Mesenchymal stem cell (in vitro differentiated cells and primary cell): Measurements from ENCODE around the gene SLC12A4.
"Not testable (repeated sequence)": the region's sequence is repeated elsewhere in the genome, so short reads cannot be mapped to it uniquely, and the experiment has no call there.

ENCODE experiments used
- DNase-seq: peaks from one replicate; pipeline ENCODE4 v3.0.0-alpha.2; 2013
- H2AFZ ChIP-seq: one replicate; pipeline ENCODE4 v1.6.1; 2013; ENCODE audit warnings: low read depth, mild to moderate bottlenecking, control low read depth, inconsistent platforms, low read length, moderate library complexity
- H2AK5ac ChIP-seq: 2 replicates; pipeline ENCODE4 v1.6.1; 2013; ENCODE audit warnings: low read length, moderate library complexity, mild to moderate bottlenecking, inconsistent platforms; ENCODE audit not compliant: severe bottlenecking
- H2BK120ac ChIP-seq: one replicate; pipeline ENCODE4 v1.6.1; 2013; ENCODE audit warnings: low read depth, mild to moderate bottlenecking, inconsistent platforms, low read length, moderate library complexity
- H2BK12ac ChIP-seq, 2 experiments: one replicate each; pipeline ENCODE4 v1.6.1; 2013; ENCODE audit warnings: inconsistent platforms in 2 of 2, low read length in 2 of 2, mild to moderate bottlenecking in 2 of 2, moderate library complexity in 2 of 2, control low read depth in 1 of 2
- H2BK15ac ChIP-seq: one replicate; pipeline ENCODE4 v1.6.1; 2013; ENCODE audit warnings: mild to moderate bottlenecking, low read depth, inconsistent platforms; ENCODE audit not compliant: poor library complexity, severe bottlenecking
- H2BK5ac ChIP-seq: 2 replicates; pipeline ENCODE4 v1.6.1; 2013; ENCODE audit warnings: low read depth, mild to moderate bottlenecking, low read length, control low read depth, inconsistent platforms; ENCODE audit not compliant: poor library complexity, severe bottlenecking
- H3K14ac ChIP-seq, 2 experiments: one replicate each; pipeline ENCODE4 v1.6.1; 2013; ENCODE audit warnings: inconsistent platforms in 2 of 2, low read length in 2 of 2, control low read depth in 1 of 2, mild to moderate bottlenecking in 1 of 2, moderate library complexity in 1 of 2
- H3K18ac ChIP-seq, 2 experiments: one replicate each; pipeline ENCODE4 v1.6.1; 2013; ENCODE audit warnings: inconsistent platforms in 2 of 2, low read length in 2 of 2, control low read depth in 1 of 2, low read depth in 1 of 2, mild to moderate bottlenecking in 1 of 2
- H3K23ac ChIP-seq, 2 experiments: one replicate each; pipeline ENCODE4 v1.6.1; 2013; ENCODE audit warnings: inconsistent platforms in 2 of 2, low read length in 2 of 2, mild to moderate bottlenecking in 2 of 2, moderate library complexity in 2 of 2, control low read depth in 1 of 2
- H3K27ac ChIP-seq: 2 replicates; pipeline ENCODE4 v1.5.1; 2013; ENCODE audit warnings: mild to moderate bottlenecking, moderate library complexity, low read length, control low read depth, inconsistent platforms; ENCODE audit not compliant: poor library complexity, severe bottlenecking
- H3K27me3 ChIP-seq, 2 experiments: 2 replicates each; pipeline versions ENCODE4 v1.6.1 to v1.7.0; 2013; ENCODE audit warnings: low read length in 2 of 2, mild to moderate bottlenecking in 2 of 2, moderate library complexity in 2 of 2, control low read depth in 1 of 2, inconsistent platforms in 1 of 2; ENCODE audit not compliant: control insufficient read depth in 1 of 2, insufficient read depth in 1 of 2
- H3K36me3 ChIP-seq, 2 experiments: 2 replicates each; pipeline versions ENCODE4 v1.6.1 to v1.7.0; 2013; ENCODE audit warnings: low read length in 2 of 2, control low read depth in 1 of 2, inconsistent platforms in 1 of 2, low read depth in 1 of 2, mild to moderate bottlenecking in 1 of 2; ENCODE audit not compliant: insufficient read depth in 2 of 2, control insufficient read depth in 1 of 2
- H3K4ac ChIP-seq, 2 experiments: one replicate each; pipeline ENCODE4 v1.6.1; 2013; ENCODE audit warnings: inconsistent platforms in 2 of 2, low read length in 2 of 2, mild to moderate bottlenecking in 2 of 2, moderate library complexity in 2 of 2, control low read depth in 1 of 2, low read depth in 1 of 2
- H3K4me1 ChIP-seq: 2 replicates; pipeline ENCODE4 v1.6.1; 2013; ENCODE audit warnings: low read depth, low read length, control low read depth; ENCODE audit not compliant: control insufficient read depth, insufficient read depth
- H3K4me2 ChIP-seq: 2 replicates; pipeline ENCODE4 v1.6.1; 2013; ENCODE audit warnings: low read length, mild to moderate bottlenecking, inconsistent platforms; ENCODE audit not compliant: poor library complexity, severe bottlenecking
- H3K4me3 ChIP-seq, 2 experiments: 2 replicates each; pipeline versions ENCODE4 v1.5.1 to v1.7.0; 2013; ENCODE audit warnings: low read length in 2 of 2, mild to moderate bottlenecking in 2 of 2, control low read depth in 1 of 2, low read depth in 1 of 2; ENCODE audit not compliant: insufficient read depth in 1 of 2
- H3K79me1 ChIP-seq: replicated peaks from 2 replicates; pipeline ENCODE4 v1.6.1; 2013; ENCODE audit warnings: mild to moderate bottlenecking, control low read depth, low read length, inconsistent platforms; ENCODE audit not compliant: poor library complexity, severe bottlenecking
- H3K9ac ChIP-seq: 2 replicates; pipeline ENCODE4 v1.7.0; 2013; ENCODE audit warnings: mild to moderate bottlenecking, low read length, moderate library complexity
- H3K9me3 ChIP-seq: 2 replicates; pipeline ENCODE4 v1.7.0; 2013; ENCODE audit warnings: mild to moderate bottlenecking, low read length; ENCODE audit not compliant: control insufficient read depth
- H4K8ac ChIP-seq: one replicate; pipeline ENCODE4 v1.6.1; 2013; ENCODE audit warnings: inconsistent platforms, mild to moderate bottlenecking, low read length, moderate library complexity
- H4K91ac ChIP-seq: one replicate; pipeline ENCODE4 v1.6.1; 2013; ENCODE audit warnings: mild to moderate bottlenecking, low read length, inconsistent platforms
- WGBS: methylation state at CpG from one replicate; pipeline ENCODE4 v1.1.7; 2013; ENCODE audit warnings: mixed read lengths; 5-methylcytosine and 5-hydroxymethylcytosine counted together

Gene SLC12A4

DNA sequence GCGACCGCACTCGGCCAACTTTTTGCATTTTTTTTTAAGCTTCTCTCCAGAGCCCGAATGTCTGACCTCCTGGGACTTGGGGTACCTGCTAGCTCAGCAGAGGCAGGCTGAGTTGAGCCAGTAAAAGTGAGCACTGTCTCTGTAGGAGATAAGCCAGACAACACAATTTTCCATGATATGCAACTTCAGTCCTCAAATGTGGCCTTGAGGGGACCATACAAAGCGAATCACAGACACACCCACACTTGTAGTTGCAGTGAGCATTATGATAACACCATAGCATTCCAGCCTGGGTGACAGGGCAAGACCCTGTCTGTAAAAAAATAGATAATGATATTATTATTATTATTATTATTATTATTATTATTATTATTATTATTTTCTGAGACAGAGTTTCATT, 28.2 kb upstream of the SLC12A4 start:
- H4K8ac ChIP-seq: no peak overlapping the region
- H3K4me3 ChIP-seq: no peak overlapping the region
- H3K79me1 ChIP-seq: no peaks in the 10 kb centered on the region
- no peak overlapping the region for H3K4me2 ChIP-seq
- H4K91ac ChIP-seq: no peak overlapping the region
- WGBS: 96% methylated on average over 5 of the region's 5 CpGs
- no peak overlapping the region for H2BK5ac ChIP-seq
- H3K36me3 ChIP-seq: no peaks in the 10 kb centered on the region
- no peak overlapping the region for H3K14ac ChIP-seq
- H3K18ac ChIP-seq: no peak overlapping the region
- H2BK120ac ChIP-seq: no peak overlapping the region
- peaks cover 4 to 9% of the 10 kb centered on the region in 2 experiments for H3K27me3 ChIP-seq
- no peak for DNase-seq
- no peak overlapping the region for H2AK5ac ChIP-seq
- no peak overlapping the region for H3K23ac ChIP-seq
- H3K9me3 ChIP-seq: no peaks in the 10 kb centered on the region
- H3K4me1 ChIP-seq: peaks cover 7% of the 10 kb centered on the region
- H3K9ac ChIP-seq: no peak overlapping the region
- H3K4ac ChIP-seq: no peak overlapping the region
- no peak overlapping the region for H2AFZ ChIP-seq
- no peak overlapping the region for H2BK12ac ChIP-seq
- no peak overlapping the region for H3K27ac ChIP-seq
- H2BK15ac ChIP-seq: no peak overlapping the region

DNA sequence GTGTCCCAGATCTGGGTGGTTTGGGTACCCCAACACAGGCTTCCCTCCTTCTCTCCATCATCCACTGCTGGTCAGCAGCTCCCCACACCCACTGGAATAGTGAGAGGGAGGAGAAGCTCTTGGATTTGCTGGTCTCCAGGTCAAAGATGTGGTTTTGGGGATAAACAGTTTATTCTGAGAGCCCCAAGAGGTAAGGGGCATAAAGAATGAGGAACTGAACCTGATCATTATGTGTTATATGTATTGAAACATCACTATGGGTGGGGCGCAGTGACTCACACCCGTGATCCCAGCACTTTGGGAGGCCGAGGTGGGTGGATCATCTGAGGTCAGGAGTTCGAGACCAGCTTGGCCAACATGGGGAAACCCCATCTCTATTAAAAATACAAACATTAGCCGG, 27.0 kb upstream of the SLC12A4 start:
- WGBS: 80% methylated on average over 5 of the region's 5 CpGs
- Histone ChIP-seq H3K14ac (no peak overlapping the region), H3K23ac (no peak overlapping the region)

DNA sequence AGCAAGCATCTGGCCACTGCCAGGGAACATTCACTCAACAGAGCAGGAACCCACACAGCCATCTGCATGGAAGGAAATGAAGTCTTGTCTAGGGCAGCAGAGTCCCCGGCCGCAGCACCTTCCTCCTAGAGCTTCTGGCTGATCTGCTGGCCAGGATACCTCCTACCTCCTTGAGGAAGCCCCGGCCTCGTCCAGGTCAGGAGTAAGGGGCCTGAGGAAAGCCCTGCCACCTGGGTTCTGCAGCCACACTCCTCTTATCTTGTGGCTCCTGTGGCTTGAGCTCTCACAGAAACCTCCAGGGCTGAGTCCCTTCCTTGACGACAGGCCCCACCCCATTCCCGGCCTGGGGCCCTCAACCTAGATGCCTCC, 25.6 kb upstream of the SLC12A4 start:
- DNase-seq, H2BK15ac ChIP-seq, H3K79me1 ChIP-seq, H3K18ac ChIP-seq, H3K9me3 ChIP-seq, H3K36me3 ChIP-seq, H2BK5ac ChIP-seq, H4K8ac ChIP-seq, H3K27ac ChIP-seq, H2BK12ac ChIP-seq, H3K14ac ChIP-seq, H3K23ac ChIP-seq, H2AK5ac ChIP-seq, H4K91ac ChIP-seq, H3K4me3 ChIP-seq, H3K4me1 ChIP-seq, H2AFZ ChIP-seq, H3K9ac ChIP-seq, H3K4ac ChIP-seq, H2BK120ac ChIP-seq, H3K4me2 ChIP-seq: not testable (repeated sequence)
- H3K27me3 ChIP-seq: peaks cover 0 to 16% of the 10 kb centered on the region in 2 experiments
- WGBS: no CpG with 5 or more reads among the region's 6 CpGs

More for the DNA sequence above, 27.0 kb upstream of the SLC12A4 start:
- H3K9me3 ChIP-seq: no peaks in the 10 kb centered on the region
- no peak overlapping the region for H3K18ac ChIP-seq
- H3K9ac ChIP-seq: no peak overlapping the region
- H4K8ac ChIP-seq: no peak overlapping the region
- H2BK120ac ChIP-seq: no peak overlapping the region
- no peak overlapping the region for H3K4me2 ChIP-seq
- no peak overlapping the region for H2BK15ac ChIP-seq
- peaks cover 7% of the 10 kb centered on the region for H3K4me1 ChIP-seq
- no peak overlapping the region for H2AFZ ChIP-seq
- H3K36me3 ChIP-seq: no peaks in the 10 kb centered on the region
- no peaks in the 10 kb centered on the region for H3K79me1 ChIP-seq
- no peak overlapping the region for H3K27ac ChIP-seq
- H3K4me3 ChIP-seq: no peak overlapping the region
- H4K91ac ChIP-seq: no peak overlapping the region
- no peak for DNase-seq
- no peak overlapping the region for H2BK5ac ChIP-seq
- no peak overlapping the region for H2AK5ac ChIP-seq
- H3K4ac ChIP-seq: no peak overlapping the region
- H2BK12ac ChIP-seq: no peak overlapping the region
- H3K27me3 ChIP-seq: peaks cover 4 to 9% of the 10 kb centered on the region in 2 experiments

GRCh38 chr16:67993207-67994039, 25.0 kb upstream of the SLC12A4 start:
- Histone ChIP-seq H3K9me3 (no peaks in the 10 kb centered on the region), H3K4me2 (peak overlapping the region; percentile 32), H3K27me3 (peaks cover 0 to 16% of the 10 kb centered on the region in 2 experiments)

More at GRCh38 chr16:67993207-67994039, 25.0 kb upstream of the SLC12A4 start:
- H2BK120ac ChIP-seq: no peak overlapping the region
- DNase-seq: peak; percentile 66
- peak overlapping the region; percentile 8 to 25 for H3K18ac ChIP-seq
- H3K36me3 ChIP-seq: no peaks in the 10 kb centered on the region
- peak overlapping the region in 1 of 2 experiments; percentile 40 for H2BK12ac ChIP-seq
- no peak overlapping the region for H2AK5ac ChIP-seq
- no peak overlapping the region for H2AFZ ChIP-seq
- peak overlapping the region; percentile 96 for H4K8ac ChIP-seq
- peak overlapping the region; percentile 66 for H2BK15ac ChIP-seq
- peak overlapping the region; percentile 76 for H4K91ac ChIP-seq
- peak overlapping the region in 1 of 2 experiments; percentile 67 for H3K4me3 ChIP-seq
- H3K14ac ChIP-seq: no peak overlapping the region
- H3K27ac ChIP-seq: no peak overlapping the region
- H3K23ac ChIP-seq: no peak overlapping the region
- WGBS: 26% methylated on average over 28 of the region's 39 CpGs
- H3K4ac ChIP-seq: peak overlapping the region in 1 of 2 experiments; percentile 42
- H3K79me1 ChIP-seq: no peaks in the 10 kb centered on the region
- H3K9ac ChIP-seq: peak overlapping the region; percentile 81
- no peak overlapping the region for H2BK5ac ChIP-seq
- H3K4me1 ChIP-seq: peaks cover 7% of the 10 kb centered on the region
